Neural crest cell (in vitro differentiated cells): Measurements from ENCODE around the gene FBXO4. TPM values are rescaled to one million over a fixed set of nuclear protein-coding genes. Genes with fewer than 3 reads are reported as not detected.

ENCODE experiments used
- DNase-seq: peaks from one replicate; pipeline ENCODE4 v3.0.0; 2021; ENCODE audit warnings: low read depth, mixed read lengths, low spot score
- H3K27ac Mint-ChIP-seq: one replicate; pipeline ENCODE4 v1.8.0; 2021; ENCODE audit warnings: mild to moderate bottlenecking, mixed read lengths; ENCODE audit not compliant: unreplicated experiment
- H3K27me3 Mint-ChIP-seq: 2 replicates; pipeline ENCODE4 v1.8.0; 2021; ENCODE audit warnings: low read depth, mild to moderate bottlenecking, mixed read lengths
- H3K36me3 Mint-ChIP-seq: 2 replicates; pipeline ENCODE4 v1.8.0; 2021; ENCODE audit warnings: low read depth, mild to moderate bottlenecking, mixed read lengths
- H3K4me1 Mint-ChIP-seq: 2 replicates; pipeline ENCODE4 v1.8.0; 2021; ENCODE audit warnings: mixed read lengths
- H3K4me3 Mint-ChIP-seq: one replicate; pipeline ENCODE4 v1.8.0; 2021; ENCODE audit warnings: mild to moderate bottlenecking, mixed read lengths
- H3K9me3 Mint-ChIP-seq: 2 replicates; pipeline ENCODE4 v1.8.0; 2021; ENCODE audit warnings: mixed read lengths
- CTCF ChIP-seq: fragments of 200-600 bp; sonication (generic); conservative IDR thresholded peaks from 2 replicates; pipeline ENCODE4 v1.5.0; 2021; ENCODE audit warnings: antibody characterized with exemption, mild to moderate bottlenecking
- total RNA-seq: library from RNA; stranded (reverse); gene quantifications from 2 replicates; pipeline ENCODE4 v1.2.1, GENCODE V29; 2021

FBXO4 gene
- total RNA-seq, 1 donor from 2014 or later, result 9.1 TPM

GRCh38 chr5:41906151-41906550 is 18.9 kb upstream of the FBXO4 start:
- Mint-ChIP-seq H3K27ac (no peak overlapping the region), H3K4me3 (peak overlapping the region; percentile 61), H3K27me3 (peaks cover 9% of the 10 kb centered on the region), H3K36me3 (peaks cover 11% of the 10 kb centered on the region), H3K4me1 (peaks cover 34% of the 10 kb centered on the region), H3K9me3 (peaks cover 6% of the 10 kb centered on the region)
- TF ChIP-seq CTCF, result no peak
- no peak for DNase-seq

GRCh38 chr5:41908374-41909079 is 16.6 kb upstream of the FBXO4 start:
- Mint-ChIP-seq H3K4me1 (peaks cover 31% of the 10 kb centered on the region), H3K27ac (no peak overlapping the region), H3K27me3 (peaks cover 4% of the 10 kb centered on the region), H3K9me3 (no peaks in the 10 kb centered on the region), H3K4me3 (peak overlapping the region; percentile 50), H3K36me3 (peaks cover 12% of the 10 kb centered on the region)
- no peak for DNase-seq
- no peak for TF ChIP-seq CTCF

DNA sequence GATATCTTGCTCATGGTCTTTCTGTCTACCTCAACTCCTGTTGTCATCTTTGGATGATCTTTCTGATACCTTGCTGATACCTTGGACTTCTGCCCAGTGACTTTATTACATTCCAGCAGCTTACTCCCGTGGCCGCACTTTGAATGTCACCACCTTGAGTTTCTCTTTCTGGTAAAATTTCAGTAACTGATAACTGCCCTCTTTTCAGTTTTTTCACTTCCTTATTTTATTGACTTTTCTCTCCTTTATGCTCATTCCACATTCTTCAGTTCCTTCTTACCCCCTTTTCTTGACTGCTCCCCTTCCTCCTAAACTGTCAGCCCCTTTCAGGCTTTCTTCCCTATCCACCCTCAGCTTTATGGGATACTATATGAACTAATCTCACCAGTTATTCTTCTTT is 7.0 kb upstream of the FBXO4 start:
- Mint-ChIP-seq H3K27me3 (no peaks in the 10 kb centered on the region), H3K27ac (no peak overlapping the region), H3K4me1 (no peaks in the 10 kb centered on the region), H3K9me3 (no peaks in the 10 kb centered on the region), H3K4me3 (no peak overlapping the region), H3K36me3 (peaks cover 22% of the 10 kb centered on the region)
- DNase-seq, result no peak
- TF ChIP-seq CTCF, result no peak

GRCh38 chr5:41921166-41921565 is 3.9 kb upstream of the FBXO4 start:
- no peak overlapping the region for H3K27ac Mint-ChIP-seq
- H3K9me3 Mint-ChIP-seq, result no peaks in the 10 kb centered on the region
- DNase-seq, result no peak
- no peaks in the 10 kb centered on the region for H3K27me3 Mint-ChIP-seq
- no peak for TF ChIP-seq CTCF
- peaks cover 11% of the 10 kb centered on the region for H3K36me3 Mint-ChIP-seq
- H3K4me3 Mint-ChIP-seq, result no peak overlapping the region
- peaks cover 10% of the 10 kb centered on the region for H3K4me1 Mint-ChIP-seq

- Mint-ChIP-seq H3K27ac (no peak overlapping the region), H3K9me3 (no peaks in the 10 kb centered on the region), H3K4me3 (no peak overlapping the region), H3K36me3 (peaks cover 11% of the 10 kb centered on the region), H3K4me1 (peaks cover 12% of the 10 kb centered on the region), H3K27me3 (no peaks in the 10 kb centered on the region)
- no peak for DNase-seq
- TF ChIP-seq CTCF, result no peak
Observed at GRCh38 chr5:41921874-41922273, 3.2 kb upstream of the FBXO4 start.
